HepG2 (cell line): ENCODE measurements around the gene IMPACT. TPM values are rescaled to one million over a fixed set of nuclear protein-coding genes. Genes with fewer than 3 reads are reported as not detected.

Experiments
- ATAC-seq: fragments of 200-7000 bp; cut with Tn5 transposase; 3 replicates; pipeline ENCODE4 v1.9.1; 2020; ENCODE audit warnings: mild to moderate bottlenecking, moderate library complexity
- BruUV-seq: library from RNA; stranded (reverse); fragments of 400-500 nt; replicated peaks from 2 replicates; lab custom pipeline; 2021; lab: Mats Ljungman, UMichigan
- CTCF ChIA-PET: fragments of 300-600 bp; formaldehyde crosslinking; extraction: SDS; loops from one replicate; lab custom pipeline; 2021; ENCODE audit warnings: low total read pairs, inconsistent platforms, low intra/inter-chr PET ratio; lab: Yijun Ruan, JAX
- POLR2A ChIA-PET: fragments of 350-600 bp; sonication (Branson Sonifier 250); formaldehyde crosslinking; loops from one replicate; lab custom pipeline; 2020; ENCODE audit warnings: antibody characterized with exemption, inconsistent platforms; lab: Yijun Ruan, JAX
- DNase-seq: peaks from one replicate; pipeline ENCODE4 v3.0.0-alpha.2; 2015; ENCODE audit warnings: low spot score
- FAIRE-seq: peaks from 3 replicates; lab custom pipeline; 2011; peaks lifted over from hg19 to GRCh38; lab: Jason Lieb, UNC
- H2AFZ ChIP-seq: one replicate; pipeline ENCODE4 v1.6.1; 2011; ENCODE audit warnings: low read length, inconsistent platforms
- H3K27ac ChIP-seq: fragments of 300-600 bp; 3 replicates; pipeline ENCODE4 v1.8.0; 2011; ENCODE audit warnings: mixed run types, mild to moderate bottlenecking, mixed read lengths, low read length, inconsistent platforms; ENCODE audit not compliant: insufficient read depth; ENCODE audit errors: extremely low read length
- H3K27me3 ChIP-seq, 2 experiments: fragments of 200-600 bp in 1 of 2; 2 replicates in 1 of 2; 3 replicates in 1 of 2; pipeline versions ENCODE4 v1.6.0 to v1.8.0; 2011; ENCODE audit warnings: low read length in 2 of 2, mild to moderate bottlenecking in 2 of 2, moderate library complexity in 2 of 2, inconsistent platforms in 1 of 2; ENCODE audit not compliant: insufficient read depth in 2 of 2, control insufficient read depth in 1 of 2
- H3K36me3 ChIP-seq, 2 experiments: fragments of 200-600 bp in 1 of 2; replicated peaks in 1 of 2; 2 replicates in 1 of 2; 3 replicates in 1 of 2; pipeline versions ENCODE4 v1.5.1 to v1.8.0; 2011; ENCODE audit warnings: low read length in 2 of 2, inconsistent platforms in 1 of 2; ENCODE audit not compliant: insufficient read depth in 2 of 2, control insufficient read depth in 1 of 2
- H3K4me1 ChIP-seq: 2 replicates; pipeline ENCODE4 v1.5.1; 2012; ENCODE audit warnings: low read length, inconsistent platforms; ENCODE audit not compliant: insufficient read depth
- H3K4me2 ChIP-seq: 2 replicates; pipeline ENCODE4 v1.6.0; 2011; ENCODE audit warnings: low read depth, low read length, inconsistent platforms
- H3K4me3 ChIP-seq, 3 experiments: fragments of 200-600 bp in 1 of 3; sonication (generic), shearing (Covaris generic) in 1 of 3; replicated peaks in 1 of 3; 2 replicates each; pipeline ENCODE4 v1.5.1; 2011 to 2016; ENCODE audit warnings: low read length in 3 of 3, inconsistent platforms in 2 of 3, low read depth in 2 of 3, mild to moderate bottlenecking in 2 of 3, control low read depth in 1 of 3, mixed read lengths in 1 of 3; ENCODE audit not compliant: insufficient read depth in 1 of 3
- H3K79me2 ChIP-seq: one replicate; pipeline ENCODE4 v1.6.1; 2011; ENCODE audit warnings: low read length, inconsistent platforms; ENCODE audit not compliant: insufficient read depth
- H3K9ac ChIP-seq: 2 replicates; pipeline ENCODE4 v1.6.0; 2011; ENCODE audit warnings: mild to moderate bottlenecking, low read depth, low read length, inconsistent platforms; ENCODE audit not compliant: insufficient read depth
- H3K9me3 ChIP-seq: 2 replicates; pipeline ENCODE4 v1.5.1; 2012; ENCODE audit warnings: mild to moderate bottlenecking, low read length
- H4K20me1 ChIP-seq: 2 replicates; pipeline ENCODE4 v1.6.0; 2011; ENCODE audit warnings: inconsistent platforms, mild to moderate bottlenecking, low read length, moderate library complexity; ENCODE audit not compliant: insufficient read depth
- AKAP8 ChIP-seq: sonication (generic); formaldehyde crosslinking; IDR thresholded peaks from 2 replicates; pipeline ENCODE4 v1.5.1; 2020; ENCODE audit warnings: mild to moderate bottlenecking, missing genetic modification reagents
- BORCS8-MEF2B ChIP-seq: sonication (generic); formaldehyde crosslinking; IDR thresholded peaks from 2 replicates; pipeline ENCODE4 v1.8.0; 2022; ENCODE audit warnings: mild to moderate bottlenecking, missing genetic modification reagents
- FOXK2 ChIP-seq: fragments of 450-650 bp; IDR thresholded peaks from 2 replicates; pipeline ENCODE4 v1.6.1; 2016
- GABPA ChIP-seq, 2 experiments: IDR thresholded peaks; 2 replicates each; pipeline ENCODE4 v1.6.1; 2011 to 2016; ENCODE audit warnings: low read depth in 2 of 2, low read length in 1 of 2, missing biosample characterization in 1 of 2, missing genetic modification characterization in 1 of 2
- MEIS1 ChIP-seq: sonication (generic); formaldehyde crosslinking; IDR thresholded peaks from 2 replicates; pipeline ENCODE4 v1.9.0; 2021; ENCODE audit warnings: mild to moderate bottlenecking, missing genetic modification reagents, moderate library complexity, borderline replicate concordance
- MTF1 ChIP-seq: sonication (generic); formaldehyde crosslinking; IDR thresholded peaks from 2 replicates; pipeline ENCODE4 v1.5.0; 2020; ENCODE audit warnings: missing genetic modification reagents
- NPAS2 ChIP-seq: sonication (generic); formaldehyde crosslinking; IDR thresholded peaks from 2 replicates; pipeline ENCODE4 v1.8.0; 2022; ENCODE audit warnings: mild to moderate bottlenecking, missing genetic modification reagents, borderline replicate concordance
- NR2C2 ChIP-seq: sonication (generic); formaldehyde crosslinking; IDR thresholded peaks from 2 replicates; pipeline ENCODE4 v1.4.0; 2020; ENCODE audit warnings: missing genetic modification reagents, mild to moderate bottlenecking, moderate library complexity, borderline replicate concordance
- RAD51 ChIP-seq: fragments of 450-650 bp; IDR thresholded peaks from 2 replicates; pipeline ENCODE4 v1.6.1; 2016; ENCODE audit warnings: borderline replicate concordance
- SP5 ChIP-seq: IDR thresholded peaks from 2 replicates; pipeline ENCODE4 v1.6.1; 2016; ENCODE audit warnings: low read depth, borderline replicate concordance
- ZFP41 ChIP-seq: sonication (generic); formaldehyde crosslinking; IDR thresholded peaks from 2 replicates; pipeline ENCODE4 v1.4.0; 2020; ENCODE audit warnings: mild to moderate bottlenecking, missing genetic modification reagents, borderline replicate concordance
- ZNF335 ChIP-seq: sonication (generic); formaldehyde crosslinking; IDR thresholded peaks from 2 replicates; pipeline ENCODE4 v1.4.0; 2020; ENCODE audit warnings: missing genetic modification reagents
- ZNF382 ChIP-seq: sonication (generic); formaldehyde crosslinking; IDR thresholded peaks from 2 replicates; pipeline ENCODE4 v1.5.0; 2020; ENCODE audit warnings: missing genetic modification reagents, mild to moderate bottlenecking, borderline replicate concordance
- ZNF446 ChIP-seq: sonication (generic); formaldehyde crosslinking; IDR thresholded peaks from 2 replicates; pipeline ENCODE4 v1.5.0; 2020; ENCODE audit warnings: mild to moderate bottlenecking, missing genetic modification reagents
- ZNF709 ChIP-seq: sonication (generic); formaldehyde crosslinking; IDR thresholded peaks from 2 replicates; pipeline ENCODE4 v1.5.0; 2020; ENCODE audit warnings: mild to moderate bottlenecking, missing genetic modification reagents
- WGBS: methylation state at CpG from one replicate; pipeline ENCODE4 v1.1.6; 2017; ENCODE audit warnings: low lambda C conversion rate; 5-methylcytosine and 5-hydroxymethylcytosine counted together
- in situ Hi-C: cut with HindIII; loops from 2 replicates; pipeline ENCODE4 v1.10.0; 2017; ENCODE audit warnings: low pct_unique_long_range_greater_than_20kb; ENCODE audit not compliant: extremely low pct_ligation_motif_present
- intact Hi-C: fragments of 100-400 bp; cut with micrococcal nuclease; formaldehyde crosslinking; loops from one replicate; pipeline ENCODE4 v1.10.0; 2022; ENCODE audit not compliant: unreplicated experiment
- polyA plus RNA-seq, 8 experiments: library from polyadenylated mRNA; depleted of rRNA in 3 of 8; stranded (reverse) in 7 of 8; unstranded in 1 of 8; fragments of >200 nt; fragmentation: Illumina TruSeq in 4 of 8; extraction: Trizol in 4 of 8; gene quantifications; 2 replicates each; pipeline versions ENCODE4 v1.2.1 to v1.2.3, GENCODE V29; 2011 to 2016; ENCODE audit warnings: low read depth in 4 of 8, missing spikeins in 1 of 8, mixed read lengths in 1 of 8; ENCODE audit not compliant: insufficient read depth in 1 of 8
- total RNA-seq, 5 experiments: library from RNA; depleted of rRNA; stranded (reverse); fragments of >200 nt; fragmentation: Illumina TruSeq; extraction: Trizol; gene quantifications; 2 replicates each; pipeline ENCODE4 v1.2.3, GENCODE V29; 2016; ENCODE audit warnings: low read depth in 1 of 5
- TF ChIP-seq, protein P1 (sequence below), 2 experiments: fragments of 450-650 bp in 1 of 2; sonication (generic) in 1 of 2; formaldehyde crosslinking in 1 of 2; IDR thresholded peaks; 2 replicates each; pipeline versions ENCODE4 v1.6.1 to v1.8.0; 2016 to 2022; ENCODE audit warnings: antibody characterized with exemption in 1 of 2, mild to moderate bottlenecking in 1 of 2, missing genetic modification reagents in 1 of 2

The IMPACT gene
- total and polyA plus RNA-seq, 2 of the 13 experiments (the other 11 are each of a cell fraction or from before 2014, with no cell fraction given): 5.0 to 7.7 TPM

DNA sequence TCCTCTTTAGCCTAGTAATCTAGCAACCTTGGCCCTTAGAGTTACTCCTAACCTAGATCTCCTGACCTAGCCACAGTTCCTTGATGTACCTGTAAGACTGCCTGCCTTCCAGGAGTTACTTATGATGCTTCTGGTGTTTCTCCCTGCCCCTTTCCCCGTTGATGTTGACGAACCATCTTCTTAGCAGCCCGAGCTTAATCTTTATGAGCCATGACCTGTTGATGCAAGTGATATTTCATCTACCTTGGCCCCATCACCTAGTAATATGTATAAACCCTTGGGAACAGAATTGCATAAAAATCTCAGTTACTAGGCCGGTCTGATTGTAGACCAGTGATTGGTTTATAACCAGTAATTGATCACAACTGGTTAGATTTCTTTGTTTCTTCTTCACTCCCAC, 2.7 kb downstream of the IMPACT start (continued):
- no peak for TF ChIP-seq ZNF709 (CRISPR knock-in tag)
- TF ChIP-seq ZNF335 (CRISPR knock-in tag): no peak
- no peak for TF ChIP-seq SP5 (CRISPR knock-in tag)
- TF ChIP-seq ZNF382: no peak
- TF ChIP-seq GABPA (IDR thresholded peaks at IDR 0.05; ENCODE audit: low read depth, low read length): no peak
- TF ChIP-seq GABPA (CRISPR knock-in tag; IDR thresholded peaks at IDR 0.05; ENCODE audit: low read depth): no peak
- TF ChIP-seq NPAS2 (CRISPR knock-in tag): no peak
- no peak for TF ChIP-seq BORCS8-MEF2B (CRISPR knock-in tag)
- TF ChIP-seq FOXK2: no peak

DNA sequence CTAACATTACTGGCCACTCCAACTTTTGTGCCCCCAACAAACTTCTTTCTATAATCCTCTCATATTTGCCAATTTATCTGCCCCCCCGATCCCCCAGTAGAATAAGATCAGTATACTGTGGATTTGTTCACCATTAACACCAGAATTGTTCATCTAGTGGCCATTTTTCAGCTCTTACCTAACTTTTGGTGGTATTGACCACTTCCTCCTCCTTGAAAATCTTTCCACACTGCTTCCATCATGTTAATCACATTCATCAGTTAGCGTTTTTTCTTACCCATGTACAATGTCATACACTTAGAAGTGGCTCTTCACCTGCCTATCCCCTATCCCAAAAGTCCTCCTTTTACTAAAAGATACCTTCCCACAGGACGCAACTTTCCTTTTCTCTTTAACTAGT, 6.1 kb downstream of the IMPACT start:
- WGBS: 64% methylated on average over 3 of the region's 3 CpGs
- in situ Hi-C loops: no loop called here
- H3K9me3 ChIP-seq: no peaks in the 10 kb centered on the region
- no peaks in the 10 kb centered on the region for H4K20me1 ChIP-seq
- H2AFZ ChIP-seq: no peak overlapping the region
- FAIRE-seq (no peak), ATAC-seq (no peak), DNase-seq (no peak)
- BruUV-seq: no TSS peak
- H3K4me1 ChIP-seq: peaks cover 3% of the 10 kb centered on the region; the same call in 1 of the 2 replicates
- POLR2A ChIA-PET: no interaction called here
- H3K36me3 ChIP-seq: no peaks in the 10 kb centered on the region
- no peaks in the 10 kb centered on the region for H3K79me2 ChIP-seq
- CTCF ChIA-PET: no interaction called here
- H3K9ac ChIP-seq: no peak overlapping the region
- no peak overlapping the region for H3K27ac ChIP-seq
- H3K27me3 ChIP-seq: no peaks in the 10 kb centered on the region
- no peak overlapping the region for H3K4me3 ChIP-seq
- intact Hi-C loops: no loop called here
- H3K4me2 ChIP-seq: no peak overlapping the region
- TF ChIP-seq NR2C2 (CRISPR knock-in tag): no peak
- no peak for TF ChIP-seq MTF1
- no peak for TF ChIP-seq RAD51
- TF ChIP-seq ZNF446 (CRISPR knock-in tag): no peak
- TF ChIP-seq ZFP41: no peak
- no peak for TF ChIP-seq AKAP8 (CRISPR knock-in tag)
- TF ChIP-seq, protein P1, sequence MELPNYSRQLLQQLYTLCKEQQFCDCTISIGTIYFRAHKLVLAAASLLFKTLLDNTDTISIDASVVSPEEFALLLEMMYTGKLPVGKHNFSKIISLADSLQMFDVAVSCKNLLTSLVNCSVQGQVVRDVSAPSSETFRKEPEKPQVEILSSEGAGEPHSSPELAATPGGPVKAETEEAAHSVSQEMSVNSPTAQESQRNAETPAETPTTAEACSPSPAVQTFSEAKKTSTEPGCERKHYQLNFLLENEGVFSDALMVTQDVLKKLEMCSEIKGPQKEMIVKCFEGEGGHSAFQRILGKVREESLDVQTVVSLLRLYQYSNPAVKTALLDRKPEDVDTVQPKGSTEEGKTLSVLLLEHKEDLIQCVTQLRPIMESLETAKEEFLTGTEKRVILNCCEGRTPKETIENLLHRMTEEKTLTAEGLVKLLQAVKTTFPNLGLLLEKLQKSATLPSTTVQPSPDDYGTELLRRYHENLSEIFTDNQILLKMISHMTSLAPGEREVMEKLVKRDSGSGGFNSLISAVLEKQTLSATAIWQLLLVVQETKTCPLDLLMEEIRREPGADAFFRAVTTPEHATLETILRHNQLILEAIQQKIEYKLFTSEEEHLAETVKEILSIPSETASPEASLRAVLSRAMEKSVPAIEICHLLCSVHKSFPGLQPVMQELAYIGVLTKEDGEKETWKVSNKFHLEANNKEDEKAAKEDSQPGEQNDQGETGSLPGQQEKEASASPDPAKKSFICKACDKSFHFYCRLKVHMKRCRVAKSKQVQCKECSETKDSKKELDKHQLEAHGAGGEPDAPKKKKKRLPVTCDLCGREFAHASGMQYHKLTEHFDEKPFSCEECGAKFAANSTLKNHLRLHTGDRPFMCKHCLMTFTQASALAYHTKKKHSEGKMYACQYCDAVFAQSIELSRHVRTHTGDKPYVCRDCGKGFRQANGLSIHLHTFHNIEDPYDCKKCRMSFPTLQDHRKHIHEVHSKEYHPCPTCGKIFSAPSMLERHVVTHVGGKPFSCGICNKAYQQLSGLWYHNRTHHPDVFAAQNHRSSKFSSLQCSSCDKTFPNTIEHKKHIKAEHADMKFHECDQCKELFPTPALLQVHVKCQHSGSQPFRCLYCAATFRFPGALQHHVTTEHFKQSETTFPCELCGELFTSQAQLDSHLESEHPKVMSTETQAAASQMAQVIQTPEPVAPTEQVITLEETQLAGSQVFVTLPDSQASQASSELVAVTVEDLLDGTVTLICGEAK (IDR thresholded peaks at IDR 0.05): no peak
- TF ChIP-seq, protein P1 (CRISPR knock-in tag; IDR thresholded peaks at IDR 0.05): no peak
- no peak for TF ChIP-seq MEIS1 (CRISPR knock-in tag)
